ENCODE results near the gene LDLRAD4.

LDLRAD4 gene

GRCh38 chr18:13435586-13436333 is 217.2 kb downstream of the LDLRAD4 start:
- Histone ChIP-seq H3K36me3 (ENCODE audit: insufficient read depth, low read length) (no peaks in the 10 kb centered on the region), H3K27me3 (ENCODE audit: insufficient read depth, low read length) (no peaks in the 10 kb centered on the region), H3K4me1 (ENCODE audit: control insufficient read depth, insufficient read depth, low read length, unreplicated experiment) (peaks cover 5% of the 10 kb centered on the region), H2AFZ (ENCODE audit: low read length, unreplicated experiment) (no peak overlapping the region), H3K4me3 (ENCODE audit: low read depth, low read length) (no peak overlapping the region), H3K27ac (ENCODE audit: low read depth, low read length) (peak overlapping the region; percentile 61), H3K79me2 (ENCODE audit: control insufficient read depth, insufficient read depth, low read length, unreplicated experiment) (no peaks in the 10 kb centered on the region)

GRCh38 chr18:13436576-13436975 is 218.0 kb downstream of the LDLRAD4 start:
- Histone ChIP-seq H3K4me3 (ENCODE audit: low read depth, low read length) (no peak overlapping the region), H3K36me3 (ENCODE audit: insufficient read depth, low read length) (no peaks in the 10 kb centered on the region), H3K27me3 (ENCODE audit: insufficient read depth, low read length) (no peaks in the 10 kb centered on the region), H3K4me1 (ENCODE audit: control insufficient read depth, insufficient read depth, low read length, unreplicated experiment) (peaks cover 5% of the 10 kb centered on the region), H3K27ac (ENCODE audit: low read depth, low read length) (no peak overlapping the region), H2AFZ (ENCODE audit: low read length, unreplicated experiment) (no peak overlapping the region), H3K79me2 (ENCODE audit: control insufficient read depth, insufficient read depth, low read length, unreplicated experiment) (no peaks in the 10 kb centered on the region)

- no peaks in the 10 kb centered on the region for H3K36me3 ChIP-seq (ENCODE audit: insufficient read depth, low read length)
- H3K79me2 ChIP-seq (ENCODE audit: control insufficient read depth, insufficient read depth, low read length, unreplicated experiment), result no peaks in the 10 kb centered on the region
- no peak overlapping the region for H2AFZ ChIP-seq (ENCODE audit: low read length, unreplicated experiment)
- H3K27me3 ChIP-seq (ENCODE audit: insufficient read depth, low read length), result no peaks in the 10 kb centered on the region
- no peak overlapping the region for H3K27ac ChIP-seq (ENCODE audit: low read depth, low read length)
- peaks cover 5% of the 10 kb centered on the region for H3K4me1 ChIP-seq (ENCODE audit: control insufficient read depth, insufficient read depth, low read length, unreplicated experiment)
- H3K4me3 ChIP-seq (ENCODE audit: low read depth, low read length), result no peak overlapping the region
Measured at GRCh38 chr18:13437034-13437433, 218.5 kb downstream of the LDLRAD4 start.

GRCh38 chr18:13437796-13438506 is 219.4 kb downstream of the LDLRAD4 start:
- Histone ChIP-seq H3K4me1 (ENCODE audit: control insufficient read depth, insufficient read depth, low read length, unreplicated experiment) (peaks cover 5% of the 10 kb centered on the region), H3K27ac (ENCODE audit: low read depth, low read length) (no peak overlapping the region), H3K36me3 (ENCODE audit: insufficient read depth, low read length) (no peaks in the 10 kb centered on the region), H3K79me2 (ENCODE audit: control insufficient read depth, insufficient read depth, low read length, unreplicated experiment) (no peaks in the 10 kb centered on the region), H2AFZ (ENCODE audit: low read length, unreplicated experiment) (no peak overlapping the region), H3K4me3 (ENCODE audit: low read depth, low read length) (no peak overlapping the region), H3K27me3 (ENCODE audit: insufficient read depth, low read length) (no peaks in the 10 kb centered on the region)

- Histone ChIP-seq H3K36me3 (ENCODE audit: insufficient read depth, low read length) (no peaks in the 10 kb centered on the region), H2AFZ (ENCODE audit: low read length, unreplicated experiment) (no peak overlapping the region), H3K27me3 (ENCODE audit: insufficient read depth, low read length) (no peaks in the 10 kb centered on the region), H3K79me2 (ENCODE audit: control insufficient read depth, insufficient read depth, low read length, unreplicated experiment) (no peaks in the 10 kb centered on the region), H3K4me1 (ENCODE audit: control insufficient read depth, insufficient read depth, low read length, unreplicated experiment) (peaks cover 5% of the 10 kb centered on the region), H3K4me3 (ENCODE audit: low read depth, low read length) (no peak overlapping the region), H3K27ac (ENCODE audit: low read depth, low read length) (no peak overlapping the region)
Measured at GRCh38 chr18:13438507-13439056, 220.0 kb downstream of the LDLRAD4 start.

- no peaks in the 10 kb centered on the region for H3K79me2 ChIP-seq (ENCODE audit: control insufficient read depth, insufficient read depth, low read length, unreplicated experiment)
- peaks cover 5% of the 10 kb centered on the region for H3K4me1 ChIP-seq (ENCODE audit: control insufficient read depth, insufficient read depth, low read length, unreplicated experiment)
- H3K27me3 ChIP-seq (ENCODE audit: insufficient read depth, low read length), result no peaks in the 10 kb centered on the region
- H3K36me3 ChIP-seq (ENCODE audit: insufficient read depth, low read length), result no peaks in the 10 kb centered on the region
- H2AFZ ChIP-seq (ENCODE audit: low read length, unreplicated experiment), result no peak overlapping the region
- no peak overlapping the region for H3K4me3 ChIP-seq (ENCODE audit: low read depth, low read length)
- no peak overlapping the region for H3K27ac ChIP-seq (ENCODE audit: low read depth, low read length)
Measured at GRCh38 chr18:13439461-13439860, 220.9 kb downstream of the LDLRAD4 start.

- H3K4me1 ChIP-seq (ENCODE audit: control insufficient read depth, insufficient read depth, low read length, unreplicated experiment), result peaks cover 2% of the 10 kb centered on the region
- no peaks in the 10 kb centered on the region for H3K79me2 ChIP-seq (ENCODE audit: control insufficient read depth, insufficient read depth, low read length, unreplicated experiment)
- H3K27me3 ChIP-seq (ENCODE audit: insufficient read depth, low read length), result no peaks in the 10 kb centered on the region
- no peak overlapping the region for H3K4me3 ChIP-seq (ENCODE audit: low read depth, low read length)
- no peak overlapping the region for H3K27ac ChIP-seq (ENCODE audit: low read depth, low read length)
- no peaks in the 10 kb centered on the region for H3K36me3 ChIP-seq (ENCODE audit: insufficient read depth, low read length)
- no peak overlapping the region for H2AFZ ChIP-seq (ENCODE audit: low read length, unreplicated experiment)
Measured at GRCh38 chr18:13440277-13441248, 222.0 kb downstream of the LDLRAD4 start.

GRCh38 chr18:13441736-13442135 is 223.2 kb downstream of the LDLRAD4 start:
- H3K27ac ChIP-seq (ENCODE audit: low read depth, low read length), result no peak overlapping the region
- no peaks in the 10 kb centered on the region for H3K36me3 ChIP-seq (ENCODE audit: insufficient read depth, low read length)
- H3K79me2 ChIP-seq (ENCODE audit: control insufficient read depth, insufficient read depth, low read length, unreplicated experiment), result no peaks in the 10 kb centered on the region
- H3K27me3 ChIP-seq (ENCODE audit: insufficient read depth, low read length), result no peaks in the 10 kb centered on the region
- no peaks in the 10 kb centered on the region for H3K4me1 ChIP-seq (ENCODE audit: control insufficient read depth, insufficient read depth, low read length, unreplicated experiment)
- no peak overlapping the region for H3K4me3 ChIP-seq (ENCODE audit: low read depth, low read length)
- H2AFZ ChIP-seq (ENCODE audit: low read length, unreplicated experiment), result no peak overlapping the region

GRCh38 chr18:13442451-13442850 is 223.9 kb downstream of the LDLRAD4 start:
- no peaks in the 10 kb centered on the region for H3K27me3 ChIP-seq (ENCODE audit: insufficient read depth, low read length)
- no peak overlapping the region for H2AFZ ChIP-seq (ENCODE audit: low read length, unreplicated experiment)
- H3K79me2 ChIP-seq (ENCODE audit: control insufficient read depth, insufficient read depth, low read length, unreplicated experiment), result no peaks in the 10 kb centered on the region
- no peak overlapping the region for H3K4me3 ChIP-seq (ENCODE audit: low read depth, low read length)
- H3K4me1 ChIP-seq (ENCODE audit: control insufficient read depth, insufficient read depth, low read length, unreplicated experiment), result no peaks in the 10 kb centered on the region
- no peak overlapping the region for H3K27ac ChIP-seq (ENCODE audit: low read depth, low read length)
- no peaks in the 10 kb centered on the region for H3K36me3 ChIP-seq (ENCODE audit: insufficient read depth, low read length)

GRCh38 chr18:13443552-13443951 is 225.0 kb downstream of the LDLRAD4 start:
- Histone ChIP-seq H3K27me3 (ENCODE audit: insufficient read depth, low read length) (no peaks in the 10 kb centered on the region), H3K4me1 (ENCODE audit: control insufficient read depth, insufficient read depth, low read length, unreplicated experiment) (no peaks in the 10 kb centered on the region), H3K79me2 (ENCODE audit: control insufficient read depth, insufficient read depth, low read length, unreplicated experiment) (no peaks in the 10 kb centered on the region), H3K36me3 (ENCODE audit: insufficient read depth, low read length) (no peaks in the 10 kb centered on the region), H3K27ac (ENCODE audit: low read depth, low read length) (no peak overlapping the region), H2AFZ (ENCODE audit: low read length, unreplicated experiment) (no peak overlapping the region), H3K4me3 (ENCODE audit: low read depth, low read length) (no peak overlapping the region)
